GM12891 (cell line): Measurements from ENCODE around the gene TLX2.

Experiments used
- PAX5 ChIP-seq: IDR thresholded peaks from 2 replicates; pipeline ENCODE4 v1.6.1; 2011; ENCODE audit warnings: low read length, moderate library complexity, mild to moderate bottlenecking; ENCODE audit not compliant: insufficient read depth, severe bottlenecking
- POLR2A ChIP-seq: IDR thresholded peaks from 2 replicates; pipeline ENCODE4 v1.6.1; 2011; ENCODE audit warnings: low read depth, low read length, control low read depth
- POLR2AphosphoS5 ChIP-seq: IDR thresholded peaks from 2 replicates; pipeline ENCODE4 v1.6.1; 2011; ENCODE audit warnings: low read depth, low read length, control low read depth
- POU2F2 ChIP-seq: IDR thresholded peaks from 2 replicates; pipeline ENCODE4 v1.6.1; 2011; ENCODE audit warnings: low read depth, mild to moderate bottlenecking, control low read depth, low read length, moderate library complexity
- SPI1 ChIP-seq: IDR thresholded peaks from 2 replicates; pipeline ENCODE4 v1.6.1; 2011; ENCODE audit warnings: low read depth, low read length, control low read depth
- TAF1 ChIP-seq: IDR thresholded peaks from 2 replicates; pipeline ENCODE4 v1.6.1; 2011; ENCODE audit warnings: low read depth, low read length, control low read depth

DNA sequence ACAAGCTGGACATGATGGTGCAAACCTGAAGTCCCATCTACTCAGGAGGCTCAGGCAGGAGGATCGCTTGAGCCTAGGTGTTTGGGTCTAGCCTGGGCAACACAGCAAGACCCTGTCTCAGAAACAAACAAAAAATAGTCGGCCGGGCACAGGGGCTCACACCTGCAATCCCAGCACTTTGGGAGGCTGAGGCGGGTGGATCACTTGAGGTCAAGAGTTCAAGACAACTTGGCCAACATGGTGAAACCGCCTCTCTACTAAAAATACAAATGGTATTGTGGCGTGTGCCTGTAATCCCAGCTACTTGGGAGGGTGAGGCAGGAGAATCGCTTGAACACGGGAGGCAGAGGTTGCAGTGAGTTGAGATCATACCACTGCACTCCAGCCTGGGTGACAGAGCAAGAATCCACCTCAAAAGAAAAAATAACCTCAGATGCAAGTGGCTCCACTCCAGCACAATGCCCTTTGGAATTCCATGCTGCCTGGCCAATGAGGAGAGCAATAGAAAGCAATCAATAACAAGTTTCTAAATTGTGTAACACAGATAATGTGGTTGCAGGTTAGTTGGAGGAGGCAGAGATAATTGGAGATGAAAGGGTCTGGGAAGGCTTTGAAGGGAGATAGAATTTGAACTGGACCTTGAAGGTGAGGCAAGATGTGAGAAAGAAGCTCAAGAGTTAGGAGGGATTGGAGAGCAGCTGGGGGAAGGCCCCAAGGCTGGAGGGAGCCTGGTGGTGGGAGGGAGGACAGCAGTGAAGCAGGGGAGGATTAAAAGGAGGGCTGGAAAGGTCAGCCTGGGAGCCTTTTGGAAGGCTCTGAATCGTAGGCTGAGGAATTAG is 25.4 kb upstream of the TLX2 start:
- no peak for TF ChIP-seq POLR2A
- no peak for TF ChIP-seq POLR2AphosphoS5
- TF ChIP-seq TAF1: no peak
- TF ChIP-seq POU2F2: no peak
- no peak for TF ChIP-seq SPI1
- TF ChIP-seq PAX5: no peak
